Psoas muscle (tissue), 8 donors: ENCODE results near the gene CDC42EP1. TPM values are rescaled to one million over a fixed set of nuclear protein-coding genes. Genes with fewer than 3 reads are reported as not detected.

Experiments used
- ATAC-seq, 4 donors: fragments of 200-7000 bp; cut with Tn5 transposase; one replicate each; pipeline ENCODE4 v1.9.1; 2020; ENCODE audit warnings: moderate library complexity in 3 of 4, mild to moderate bottlenecking in 2 of 4
- DNase-seq, 2 donors: peaks; one replicate each; pipeline ENCODE4 v3.0.0-alpha.2; 2020
- H3K27ac ChIP-seq: fragments of 200-600 bp; one replicate; pipeline ENCODE4 v1.8.0; 2022
- H3K27me3 ChIP-seq, 3 donors: fragments of 200-600 bp in 1 of 3; one replicate each; pipeline versions ENCODE4 v1.6.1 to v1.8.0; 2013 to 2022; ENCODE audit warnings: low read length in 2 of 3, mild to moderate bottlenecking in 2 of 3, moderate library complexity in 1 of 3; ENCODE audit not compliant: insufficient read depth in 3 of 3
- H3K36me3 ChIP-seq, 2 donors: fragments of 200-600 bp in 1 of 2; one replicate each; pipeline versions ENCODE4 v1.6.1 to v1.8.0; 2013 to 2022; ENCODE audit warnings: low read depth in 1 of 2, mild to moderate bottlenecking in 1 of 2, moderate library complexity in 1 of 2; ENCODE audit not compliant: insufficient read depth in 1 of 2
- H3K4me1 ChIP-seq: fragments of 200-600 bp; one replicate; pipeline ENCODE4 v1.8.0; 2022
- H3K4me3 ChIP-seq: fragments of 200-600 bp; one replicate; pipeline ENCODE4 v1.8.0; 2022; ENCODE audit warnings: mild to moderate bottlenecking
- H3K9me3 ChIP-seq: fragments of 200-600 bp; one replicate; pipeline ENCODE4 v1.8.0; 2022
- WGBS, 3 donors: extraction: QIAGEN DNeasy Blood & Tissue Kit; methylation state at CpG; one replicate each; pipeline versions ENCODE4 v1.1.6 to v1.1.7; 2013; 5-methylcytosine and 5-hydroxymethylcytosine counted together
- intact Hi-C, 2 donors: fragments of 100-400 bp; cut with DNase I; formaldehyde crosslinking; loops; one replicate each; pipeline versions ENCODE4 v1.11.0 to v1.14.2; 2022
- polyA plus RNA-seq, 3 donors: library from polyadenylated mRNA; stranded (reverse); fragments of 200-250 nt; gene quantifications; one replicate each; pipeline ENCODE4 v1.2.3, GENCODE V29; 2013
- total RNA-seq, 4 donors: library from RNA; stranded (reverse); fragmentation: NEBNext Ultra II Directional in 2 of 4; extraction: Animal tissue kit (Norgen Biotek cat#: 25700) in 2 of 4; gene quantifications; one replicate each; pipeline versions ENCODE4 v1.2.1 to v1.2.4, GENCODE V29; 2021 to 2023
- TF ChIP-seq, protein P1 (sequence below): fragments of 200-600 bp; IDR thresholded peaks from one replicate; pipeline ENCODE4 v1.8.0; 2022; ENCODE audit warnings: antibody characterized with exemption
- donor health status: healthy with polysubstance abuse.
- donor health status: DM: no; HTN: no; CAD: no; lungs with moderate emphysema.
- donor health status: Bipolar disorder and iron deficiency.
- donor health status: healthy.
- donor health status: DM: yes; HTN: yes; CAD: no.
- donor health status: DM: no; HTN: no; CAD: no.
- donor health status: DM: no; HTN: no; CAD: no.
- donor health status: DM: yes; HTN: yes; CAD: no.

Gene CDC42EP1
- total and polyA plus RNA-seq, 7 donors, result 3.8 to 13.8 (median 6.9) TPM

DNA sequence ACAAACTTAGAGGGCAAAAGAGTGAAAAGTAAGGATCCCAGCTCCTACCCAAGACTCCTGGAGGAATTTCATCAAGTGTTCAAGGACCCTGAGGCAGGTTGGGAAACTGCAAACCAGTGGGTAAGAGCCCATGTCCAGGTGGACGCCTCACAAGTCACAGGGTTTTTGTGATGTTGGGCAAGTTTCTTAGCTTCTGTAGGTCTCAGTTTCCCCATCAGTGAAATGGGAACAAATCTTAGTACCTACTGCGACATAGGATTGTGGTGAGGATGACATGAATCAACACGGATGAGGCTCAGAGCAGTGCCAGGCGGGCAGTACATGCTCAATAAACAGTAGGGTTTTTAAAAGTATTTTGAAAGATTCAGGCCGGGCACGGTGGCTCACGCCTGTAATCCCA is 17.3 kb upstream of the CDC42EP1 start:
- intact Hi-C loops, result no loop called here
- H3K9me3 ChIP-seq, result no peaks in the 10 kb centered on the region
- DNase-seq, result no peak
- H3K27me3 ChIP-seq, result peaks cover 0 to 7% (median 0%) of the 10 kb centered on the region in 3 donors
- H3K36me3 ChIP-seq, result no peaks in the 10 kb centered on the region
- H3K27ac ChIP-seq, result no peak overlapping the region
- no peak for ATAC-seq
- 87 to 94% (median 92%) methylated on average over 7 of the region's 7 CpGs for WGBS, 3 donors
- H3K4me3 ChIP-seq, result no peak overlapping the region
- TF ChIP-seq, protein P1, sequence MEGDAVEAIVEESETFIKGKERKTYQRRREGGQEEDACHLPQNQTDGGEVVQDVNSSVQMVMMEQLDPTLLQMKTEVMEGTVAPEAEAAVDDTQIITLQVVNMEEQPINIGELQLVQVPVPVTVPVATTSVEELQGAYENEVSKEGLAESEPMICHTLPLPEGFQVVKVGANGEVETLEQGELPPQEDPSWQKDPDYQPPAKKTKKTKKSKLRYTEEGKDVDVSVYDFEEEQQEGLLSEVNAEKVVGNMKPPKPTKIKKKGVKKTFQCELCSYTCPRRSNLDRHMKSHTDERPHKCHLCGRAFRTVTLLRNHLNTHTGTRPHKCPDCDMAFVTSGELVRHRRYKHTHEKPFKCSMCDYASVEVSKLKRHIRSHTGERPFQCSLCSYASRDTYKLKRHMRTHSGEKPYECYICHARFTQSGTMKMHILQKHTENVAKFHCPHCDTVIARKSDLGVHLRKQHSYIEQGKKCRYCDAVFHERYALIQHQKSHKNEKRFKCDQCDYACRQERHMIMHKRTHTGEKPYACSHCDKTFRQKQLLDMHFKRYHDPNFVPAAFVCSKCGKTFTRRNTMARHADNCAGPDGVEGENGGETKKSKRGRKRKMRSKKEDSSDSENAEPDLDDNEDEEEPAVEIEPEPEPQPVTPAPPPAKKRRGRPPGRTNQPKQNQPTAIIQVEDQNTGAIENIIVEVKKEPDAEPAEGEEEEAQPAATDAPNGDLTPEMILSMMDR, result no peak
- H3K4me1 ChIP-seq, result peaks cover 4% of the 10 kb centered on the region

DNA sequence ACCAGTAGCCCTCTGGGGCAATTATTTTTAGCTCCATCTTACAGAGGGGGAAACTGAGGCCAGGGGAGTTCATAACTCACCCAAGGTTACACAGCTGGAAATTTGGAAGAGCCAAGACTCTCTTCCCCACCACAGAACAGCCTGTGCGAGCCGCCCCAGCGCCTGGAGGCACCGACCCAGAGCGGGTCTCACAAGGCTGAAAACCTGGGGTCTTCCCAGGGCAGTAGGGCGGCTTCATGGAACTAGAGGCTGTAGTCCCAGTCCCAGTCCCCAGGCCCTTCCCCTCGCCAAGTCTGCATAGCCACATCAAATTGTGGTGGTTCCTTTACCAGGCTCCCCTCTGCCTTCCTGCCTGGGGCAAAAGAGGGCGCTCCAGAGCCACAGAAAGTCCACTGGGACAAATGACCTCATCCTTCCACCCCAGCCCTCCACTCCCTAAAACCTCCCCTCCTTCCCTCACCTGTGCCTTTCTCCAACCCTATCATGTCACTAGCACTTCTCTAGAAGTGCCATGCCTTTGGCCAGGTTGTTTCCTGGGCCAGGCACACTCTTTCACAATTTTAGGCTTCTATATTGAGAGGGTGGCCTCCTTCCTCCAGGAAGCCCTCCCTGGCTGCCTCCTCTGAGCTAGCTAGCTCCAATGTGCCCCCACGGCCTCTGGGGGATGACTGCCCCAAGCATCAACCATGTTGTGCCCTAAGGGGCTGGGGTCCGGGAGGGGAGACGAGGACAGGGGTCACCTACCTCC is 15.2 kb upstream of the CDC42EP1 start:
- intact Hi-C loops, result no loop called here
- 53 to 57% (median 55%) methylated on average over 11 of the region's 11 CpGs for WGBS, 3 donors
- H3K27me3 ChIP-seq, result peaks cover 0 to 7% (median 0%) of the 10 kb centered on the region in 3 donors
- peak; percentile 39 to 52 (median 44) for ATAC-seq
- H3K27ac ChIP-seq, result peak overlapping the region; percentile 79
- H3K9me3 ChIP-seq, result no peaks in the 10 kb centered on the region
- peaks cover 4% of the 10 kb centered on the region for H3K4me1 ChIP-seq
- DNase-seq, result peak in 1 of 2 donors; percentile 65
- TF ChIP-seq, protein P1, result peak; percentile 54
- H3K36me3 ChIP-seq, result no peaks in the 10 kb centered on the region
- H3K4me3 ChIP-seq, result peak overlapping the region; percentile 22

DNA sequence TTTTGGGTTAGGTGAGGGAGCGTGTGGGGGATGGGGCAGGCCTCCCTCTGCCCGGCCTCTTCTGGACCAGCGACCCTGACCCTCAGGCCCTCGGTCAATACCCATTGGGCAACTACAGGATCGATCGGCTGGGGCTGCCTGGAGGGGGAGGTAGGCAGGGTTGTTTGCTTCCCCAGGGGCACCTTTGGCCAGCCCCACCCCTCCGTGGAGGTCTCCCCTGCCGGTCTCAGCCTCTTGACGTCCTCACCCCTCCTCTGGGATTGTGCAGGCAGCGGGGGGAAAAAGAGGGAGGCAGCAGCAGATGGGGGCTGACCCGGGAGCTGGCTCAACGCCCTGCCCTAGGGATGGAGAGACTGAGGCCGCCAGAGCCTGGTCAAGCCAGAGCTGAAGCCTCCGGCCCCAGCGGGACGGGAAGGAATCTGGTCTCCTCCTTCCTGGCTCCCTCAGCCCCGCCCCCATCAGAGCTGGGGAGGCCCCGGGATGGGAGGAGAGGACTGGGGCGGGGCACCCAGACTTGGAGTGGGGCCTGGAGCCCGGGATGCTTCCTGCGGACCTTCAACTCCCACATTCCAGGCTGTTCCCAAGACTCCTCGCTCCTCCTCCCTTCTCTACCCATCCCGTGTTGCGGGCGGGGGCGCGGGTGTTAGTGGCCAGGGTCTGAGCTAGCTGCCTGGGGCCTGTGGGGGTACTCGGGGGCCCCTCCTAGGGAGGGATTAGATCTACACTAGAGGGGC is 14.4 kb upstream of the CDC42EP1 start:
- peak; percentile 93 for DNase-seq
- Histone ChIP-seq H3K27me3 (peaks cover 0 to 10% (median 0%) of the 10 kb centered on the region in 3 donors), H3K4me1 (peaks cover 4% of the 10 kb centered on the region), H3K9me3 (no peaks in the 10 kb centered on the region), H3K27ac (peak overlapping the region; percentile 79), H3K4me3 (peak overlapping the region; percentile 22), H3K36me3 (no peaks in the 10 kb centered on the region)
- intact Hi-C loops, result no loop called here
- ATAC-seq, result peak; percentile 58 to 79 (median 72)
- TF ChIP-seq, protein P1, result no peak
- WGBS, 3 donors, result 16 to 30% (median 22%) methylated on average over 17 to 28 of the region's 28 CpGs

DNA sequence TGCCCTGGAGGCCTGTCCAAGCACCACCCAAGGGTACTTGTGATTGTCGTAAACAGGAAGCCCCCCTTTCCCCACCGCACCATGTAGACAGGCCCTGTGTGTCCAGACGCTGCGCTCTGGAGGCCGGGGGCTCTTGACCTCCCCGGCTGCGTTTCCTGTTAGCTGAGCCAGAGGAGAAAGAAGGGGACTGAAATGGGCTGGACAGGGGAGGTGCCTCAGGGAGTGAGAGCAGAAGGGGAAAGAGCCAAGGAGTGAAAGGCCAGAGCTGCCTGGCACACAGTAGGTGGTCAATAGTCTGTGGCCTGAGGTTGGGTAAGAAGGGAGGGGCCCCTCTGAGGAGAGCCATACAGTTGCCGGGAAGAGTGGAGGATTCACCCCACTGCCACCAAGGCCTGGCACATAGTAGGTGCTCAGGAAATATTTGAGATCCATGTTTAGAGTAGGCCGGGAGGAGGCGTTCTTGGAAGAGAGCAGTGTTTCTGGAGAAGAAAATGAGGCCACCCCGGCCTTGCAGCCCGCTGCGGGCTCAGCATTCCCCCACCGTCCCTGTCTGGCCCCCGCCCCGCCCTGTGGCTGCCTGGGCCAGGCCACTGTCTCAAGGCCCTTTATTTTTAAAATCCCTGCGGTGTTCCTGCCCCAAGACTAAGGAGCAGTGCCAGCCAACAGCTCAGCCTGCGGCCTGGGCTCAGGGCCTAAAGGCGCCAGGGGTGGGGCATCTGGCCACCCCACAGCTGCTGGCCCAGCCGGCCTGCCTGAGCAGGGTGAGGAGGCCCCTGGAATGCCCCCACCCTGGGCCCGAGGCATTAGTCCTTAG is 13.6 kb upstream of the CDC42EP1 start:
- DNase-seq (peak; percentile 75 to 77), ATAC-seq (peak; percentile 50 to 75 (median 60))
- Histone ChIP-seq H3K36me3 (no peaks in the 10 kb centered on the region), H3K27me3 (peaks cover 0 to 11% (median 0%) of the 10 kb centered on the region in 3 donors), H3K27ac (peak overlapping the region; percentile 79), H3K4me1 (peaks cover 6% of the 10 kb centered on the region), H3K9me3 (no peaks in the 10 kb centered on the region), H3K4me3 (no peak overlapping the region)
- 18 to 29% (median 24%) methylated on average over 20 to 21 of the region's 21 CpGs for WGBS, 3 donors
- TF ChIP-seq, protein P1, result no peak
- intact Hi-C loops, result no loop called here
